ENCODE measurements around the gene S100A3. TPM values are rescaled to one million over a fixed set of nuclear protein-coding genes. Genes with fewer than 3 reads are reported as not detected.
A peak's percentile ranks its signal among the peaks of the same experiment; 100 is the strongest.
"Not testable (repeated sequence)": the region's sequence is repeated elsewhere in the genome, so short reads cannot be mapped to it uniquely, and the experiment has no call there.

S100A3 gene
- total RNA-seq, 2 donors from 2014 or later = 0.46 TPM; not detected in 1

DNA sequence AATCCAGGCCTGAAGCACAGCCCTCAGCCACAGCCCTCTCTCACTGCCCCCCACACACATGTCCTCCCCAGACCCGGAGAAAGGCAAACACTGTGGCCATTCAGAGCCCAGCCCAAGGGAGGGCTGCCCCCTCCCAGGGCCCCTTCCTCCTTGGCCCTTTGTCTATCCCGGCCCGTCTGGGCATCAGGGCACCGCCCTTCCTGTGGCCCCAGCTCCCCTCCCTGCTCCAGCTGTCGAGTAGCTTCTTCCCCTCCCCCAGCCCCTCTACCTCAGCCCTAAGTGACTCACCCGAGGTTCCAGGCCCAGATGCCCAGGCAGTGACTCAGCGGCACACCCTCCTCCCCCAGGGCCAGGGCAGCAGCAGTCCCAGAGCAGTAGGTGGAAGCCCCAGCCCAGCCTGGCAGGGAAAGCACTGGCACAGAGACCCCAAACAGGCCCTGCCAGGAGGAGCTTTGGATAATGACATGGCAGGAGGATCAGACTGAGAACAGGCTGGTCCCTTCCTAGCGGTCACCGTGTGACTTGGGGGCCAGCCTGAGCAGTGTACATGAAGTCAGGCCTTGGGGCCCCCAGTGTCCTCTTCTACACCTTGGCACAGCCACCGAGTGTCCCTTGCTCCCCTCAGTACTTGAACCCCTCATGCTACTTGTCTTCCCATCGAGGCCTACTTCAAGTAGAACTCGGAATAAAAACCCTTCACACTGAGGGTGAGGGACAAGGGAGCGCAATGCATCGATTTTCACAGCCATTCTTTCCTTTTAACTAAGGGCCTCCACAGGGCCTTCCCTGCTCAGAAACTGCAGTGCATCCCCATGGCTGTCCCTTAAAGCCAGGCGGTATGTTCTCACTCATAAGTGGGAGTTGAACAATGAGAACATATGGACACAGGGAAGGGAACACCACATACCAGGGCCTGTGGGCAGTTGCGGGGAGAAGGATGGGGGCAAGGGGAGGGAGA, 17.6 kb upstream of the S100A3 start:
- intact Hi-C loops (cut with DNase I) = loop anchor here (5.0 kb wide), 1 partner anchor 214 kb away; no protein-coding TSS in a partner anchor
- WGBS = 38% methylated on average over 16 of the region's 16 CpGs
- H3K4me1 ChIP-seq (replicated peaks) = peaks cover 3% of the 10 kb centered on the region
- peak overlapping the region; percentile 86 for H3K27ac ChIP-seq
- no peaks in the 10 kb centered on the region for H3K9me3 ChIP-seq
- H3K4me3 ChIP-seq = no peak overlapping the region
- TF ChIP-seq, protein P1, sequence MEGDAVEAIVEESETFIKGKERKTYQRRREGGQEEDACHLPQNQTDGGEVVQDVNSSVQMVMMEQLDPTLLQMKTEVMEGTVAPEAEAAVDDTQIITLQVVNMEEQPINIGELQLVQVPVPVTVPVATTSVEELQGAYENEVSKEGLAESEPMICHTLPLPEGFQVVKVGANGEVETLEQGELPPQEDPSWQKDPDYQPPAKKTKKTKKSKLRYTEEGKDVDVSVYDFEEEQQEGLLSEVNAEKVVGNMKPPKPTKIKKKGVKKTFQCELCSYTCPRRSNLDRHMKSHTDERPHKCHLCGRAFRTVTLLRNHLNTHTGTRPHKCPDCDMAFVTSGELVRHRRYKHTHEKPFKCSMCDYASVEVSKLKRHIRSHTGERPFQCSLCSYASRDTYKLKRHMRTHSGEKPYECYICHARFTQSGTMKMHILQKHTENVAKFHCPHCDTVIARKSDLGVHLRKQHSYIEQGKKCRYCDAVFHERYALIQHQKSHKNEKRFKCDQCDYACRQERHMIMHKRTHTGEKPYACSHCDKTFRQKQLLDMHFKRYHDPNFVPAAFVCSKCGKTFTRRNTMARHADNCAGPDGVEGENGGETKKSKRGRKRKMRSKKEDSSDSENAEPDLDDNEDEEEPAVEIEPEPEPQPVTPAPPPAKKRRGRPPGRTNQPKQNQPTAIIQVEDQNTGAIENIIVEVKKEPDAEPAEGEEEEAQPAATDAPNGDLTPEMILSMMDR (IDR thresholded peaks at IDR 0.05) = peak in 1 of 4 experiments; percentile 13
- peak; percentile 67 for TF ChIP-seq POLR2A (IDR thresholded peaks at IDR 0.05)
- peak; percentile 88 for TF ChIP-seq POLR2AphosphoS5 (IDR thresholded peaks at IDR 0.05)
- H3K36me3 ChIP-seq = no peaks in the 10 kb centered on the region
- peak; percentile 95 for DNase-seq (ENCODE audit: low spot score)
- no peaks in the 10 kb centered on the region for H3K27me3 ChIP-seq (replicated peaks; ENCODE audit: insufficient read depth)

DNA sequence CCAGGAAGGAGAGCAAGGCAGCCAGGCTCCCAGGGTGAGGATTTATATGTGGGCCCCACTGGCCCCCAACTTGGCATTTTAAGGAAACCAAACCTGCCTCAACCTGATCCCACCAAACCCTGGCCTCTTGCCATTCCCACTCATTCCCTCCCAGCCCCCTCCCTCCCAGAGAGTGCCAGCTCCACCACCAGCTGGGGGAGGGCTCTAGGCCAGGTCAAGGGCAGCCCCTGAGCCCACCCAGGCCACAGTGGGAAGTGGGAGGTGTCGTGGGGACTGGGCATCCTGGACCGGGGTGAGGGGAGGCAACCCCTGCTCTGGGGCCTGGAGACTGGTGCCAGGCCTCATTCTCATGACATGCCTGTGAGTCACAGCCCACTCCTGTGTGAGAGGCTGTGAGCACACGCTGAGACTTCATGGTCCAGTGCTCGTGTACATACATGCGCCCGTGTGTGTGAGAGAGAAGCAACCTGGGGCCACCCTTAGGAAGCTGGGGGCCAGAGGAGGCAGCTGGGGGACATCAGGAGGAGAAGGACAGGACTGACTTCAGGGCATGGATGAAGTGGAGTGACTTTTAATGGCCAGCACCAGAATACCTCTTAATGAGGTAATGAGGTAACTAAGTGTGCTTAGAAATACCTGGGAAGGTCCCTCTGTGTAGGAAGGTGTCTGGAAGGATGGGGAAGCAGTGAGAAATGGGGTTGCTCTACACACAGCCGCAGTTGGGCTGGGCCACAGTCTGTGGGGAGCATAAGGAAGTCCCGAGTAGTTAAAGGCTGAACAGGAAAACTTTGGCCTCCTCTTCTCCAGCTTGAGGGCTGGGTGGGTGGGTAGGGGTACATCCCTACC, 16.7 kb upstream of the S100A3 start, which contains the start of gene S100A2:
TSS of gene S100A2 (minus strand) at position 316 of the 846 bp plus-strand sequence. CDS start 1,967 bp downstream, outside the sequence.
- Histone ChIP-seq H3K36me3 (no peaks in the 10 kb centered on the region), H3K27ac (peak within 1 kb of the TSS; percentile 86), H3K27me3 (replicated peaks; ENCODE audit: insufficient read depth) (no peaks in the 10 kb centered on the region), H3K4me3 (no peak within 1 kb of the TSS), H3K4me1 (replicated peaks) (peaks cover 3% of the 10 kb centered on the region), H3K9me3 (no peaks in the 10 kb centered on the region)
- no peak for TF ChIP-seq POLR2AphosphoS5 (IDR thresholded peaks at IDR 0.05)
- TF ChIP-seq, protein P1 (IDR thresholded peaks at IDR 0.05) = peak in 1 of 4 experiments; percentile 15
- intact Hi-C loops (cut with DNase I) = loop anchor here (5.0 kb wide), 1 partner anchor 213 kb away; no protein-coding TSS in a partner anchor
- peak; percentile 46 for DNase-seq (ENCODE audit: low spot score)
- 28% methylated on average over 8 of the region's 8 CpGs for WGBS

DNA sequence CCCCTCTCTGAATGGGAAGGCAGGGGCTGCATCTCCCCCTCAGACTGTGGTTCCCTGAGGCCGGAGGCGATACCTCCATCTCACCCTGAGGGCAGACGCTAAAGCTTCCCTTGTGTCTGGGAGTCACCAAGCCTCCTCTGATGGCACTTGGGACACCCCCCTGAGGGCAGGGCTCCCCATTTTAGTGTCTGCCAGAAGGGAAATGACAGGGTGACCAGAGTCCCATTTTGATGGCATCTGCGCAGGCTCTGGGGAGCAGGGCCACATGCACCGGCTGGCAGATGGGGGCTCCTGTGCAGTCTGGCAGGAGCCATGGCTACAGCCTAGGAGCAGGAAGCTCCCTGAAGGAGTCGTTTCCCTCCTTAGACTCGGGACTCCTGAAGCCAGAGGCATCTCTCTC, 14.9 kb upstream of the S100A3 start:
- H3K9me3 ChIP-seq = no peaks in the 10 kb centered on the region
- no peak overlapping the region for H3K27ac ChIP-seq
- WGBS = 91% methylated on average over 7 of the region's 7 CpGs
- no peaks in the 10 kb centered on the region for H3K36me3 ChIP-seq
- no peak overlapping the region for H3K4me3 ChIP-seq
- H3K4me1 ChIP-seq (replicated peaks) = peaks cover 3% of the 10 kb centered on the region
- intact Hi-C loops (cut with DNase I) = no loop called here
- H3K27me3 ChIP-seq (replicated peaks; ENCODE audit: insufficient read depth) = no peaks in the 10 kb centered on the region
- TF ChIP-seq, protein P1 (IDR thresholded peaks at IDR 0.05) = no peak
- no peak for TF ChIP-seq POLR2A (IDR thresholded peaks at IDR 0.05)
- no peak for TF ChIP-seq POLR2AphosphoS5 (IDR thresholded peaks at IDR 0.05)
- no peak for DNase-seq (ENCODE audit: low spot score)

DNA sequence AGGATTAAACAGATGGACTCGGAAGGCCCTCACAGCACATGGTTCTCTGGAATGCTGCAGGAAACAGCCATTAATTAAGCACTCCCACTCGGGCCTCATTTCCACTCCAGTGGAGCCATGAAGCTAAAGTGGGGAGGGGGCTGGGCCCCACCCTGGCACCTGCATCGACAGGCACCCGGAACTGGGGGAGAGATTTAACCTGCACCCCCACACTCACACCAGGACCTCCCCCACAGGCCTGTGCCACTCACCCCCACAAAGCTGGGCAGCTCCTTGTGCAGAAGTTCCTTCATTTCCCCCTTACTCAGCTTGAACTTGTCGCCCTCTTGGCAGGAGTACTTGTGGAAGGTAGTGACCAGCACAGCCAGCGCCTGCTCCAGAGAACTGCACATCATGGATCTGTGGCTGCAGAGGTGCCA, 14.4 kb upstream of the S100A3 start:
- WGBS = 73% methylated on average over 6 of the region's 6 CpGs
- no peaks in the 10 kb centered on the region for H3K27me3 ChIP-seq (replicated peaks; ENCODE audit: insufficient read depth)
- intact Hi-C loops (cut with DNase I) = no loop called here
- H3K4me3 ChIP-seq = no peak overlapping the region
- H3K9me3 ChIP-seq = no peaks in the 10 kb centered on the region
- H3K4me1 ChIP-seq (replicated peaks) = peaks cover 3% of the 10 kb centered on the region
- no peak overlapping the region for H3K27ac ChIP-seq
- no peak for DNase-seq (ENCODE audit: low spot score)
- TF ChIP-seq POLR2AphosphoS5 (IDR thresholded peaks at IDR 0.05) = no peak
- TF ChIP-seq POLR2A (IDR thresholded peaks at IDR 0.05) = no peak
- TF ChIP-seq, protein P1 (IDR thresholded peaks at IDR 0.05) = no peak
- H3K36me3 ChIP-seq = no peaks in the 10 kb centered on the region

DNA sequence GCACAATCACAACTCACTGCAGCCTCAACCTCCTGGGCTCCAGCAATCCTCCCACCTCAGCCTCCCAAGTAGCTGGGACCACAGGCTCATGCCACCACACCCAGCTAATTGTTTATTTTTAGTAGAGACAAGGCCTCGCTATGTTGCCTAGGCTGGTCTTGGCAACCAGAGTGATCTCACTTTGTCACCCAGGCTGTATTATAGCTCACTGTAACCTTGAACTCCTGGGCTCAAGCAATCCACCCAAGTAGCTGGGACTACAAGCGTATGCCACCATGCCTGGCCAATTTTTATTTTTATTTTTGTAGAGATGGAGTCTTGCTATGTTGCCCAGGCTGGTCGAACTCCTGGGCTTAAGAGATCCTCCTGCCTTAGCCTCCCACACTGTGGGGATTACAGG, 13.0 kb upstream of the S100A3 start:
- H3K4me1 ChIP-seq (replicated peaks); H3K4me3 ChIP-seq; intact Hi-C loops (cut with DNase I); H3K27ac ChIP-seq; H3K9me3 ChIP-seq; H3K36me3 ChIP-seq; H3K27me3 ChIP-seq (replicated peaks; ENCODE audit: insufficient read depth); DNase-seq (ENCODE audit: low spot score): not testable (repeated sequence)
- WGBS = 90% methylated on average over 3 of the region's 3 CpGs

All from prostate gland (tissue), 2 donors.